HepG2 (cell line): ENCODE measurements around the gene CYBB. TPM values are rescaled to one million over a fixed set of nuclear protein-coding genes. Genes with fewer than 3 reads are reported as not detected.

ENCODE experiments used
- ATAC-seq: fragments of 200-7000 bp; cut with Tn5 transposase; 3 replicates; pipeline ENCODE4 v1.9.1; 2020; ENCODE audit warnings: mild to moderate bottlenecking, moderate library complexity
- BruUV-seq: library from RNA; stranded (reverse); fragments of 400-500 nt; replicated peaks from 2 replicates; lab custom pipeline; 2021; lab: Mats Ljungman, UMichigan
- CTCF ChIA-PET: fragments of 300-600 bp; formaldehyde crosslinking; extraction: SDS; loops from one replicate; lab custom pipeline; 2021; ENCODE audit warnings: low total read pairs, inconsistent platforms, low intra/inter-chr PET ratio; lab: Yijun Ruan, JAX
- POLR2A ChIA-PET: fragments of 350-600 bp; sonication (Branson Sonifier 250); formaldehyde crosslinking; loops from one replicate; lab custom pipeline; 2020; ENCODE audit warnings: antibody characterized with exemption, inconsistent platforms; lab: Yijun Ruan, JAX
- DNase-seq: peaks from one replicate; pipeline ENCODE4 v3.0.0-alpha.2; 2015; ENCODE audit warnings: low spot score
- FAIRE-seq: peaks from 3 replicates; lab custom pipeline; 2011; peaks lifted over from hg19 to GRCh38; lab: Jason Lieb, UNC
- H2AFZ ChIP-seq: one replicate; pipeline ENCODE4 v1.6.1; 2011; ENCODE audit warnings: low read length, inconsistent platforms
- H3K27ac ChIP-seq: fragments of 300-600 bp; 3 replicates; pipeline ENCODE4 v1.8.0; 2011; ENCODE audit warnings: mixed run types, mild to moderate bottlenecking, mixed read lengths, low read length, inconsistent platforms; ENCODE audit not compliant: insufficient read depth; ENCODE audit errors: extremely low read length
- H3K27me3 ChIP-seq, 2 experiments: fragments of 200-600 bp in 1 of 2; 2 replicates in 1 of 2; 3 replicates in 1 of 2; pipeline versions ENCODE4 v1.6.0 to v1.8.0; 2011; ENCODE audit warnings: low read length in 2 of 2, mild to moderate bottlenecking in 2 of 2, moderate library complexity in 2 of 2, inconsistent platforms in 1 of 2; ENCODE audit not compliant: insufficient read depth in 2 of 2, control insufficient read depth in 1 of 2
- H3K36me3 ChIP-seq, 2 experiments: fragments of 200-600 bp in 1 of 2; replicated peaks in 1 of 2; 2 replicates in 1 of 2; 3 replicates in 1 of 2; pipeline versions ENCODE4 v1.5.1 to v1.8.0; 2011; ENCODE audit warnings: low read length in 2 of 2, inconsistent platforms in 1 of 2; ENCODE audit not compliant: insufficient read depth in 2 of 2, control insufficient read depth in 1 of 2
- H3K4me1 ChIP-seq: 2 replicates; pipeline ENCODE4 v1.5.1; 2012; ENCODE audit warnings: low read length, inconsistent platforms; ENCODE audit not compliant: insufficient read depth
- H3K4me2 ChIP-seq: 2 replicates; pipeline ENCODE4 v1.6.0; 2011; ENCODE audit warnings: low read depth, low read length, inconsistent platforms
- H3K4me3 ChIP-seq, 3 experiments: fragments of 200-600 bp in 1 of 3; sonication (generic), shearing (Covaris generic) in 1 of 3; replicated peaks in 1 of 3; 2 replicates each; pipeline ENCODE4 v1.5.1; 2011 to 2016; ENCODE audit warnings: low read length in 3 of 3, inconsistent platforms in 2 of 3, low read depth in 2 of 3, mild to moderate bottlenecking in 2 of 3, control low read depth in 1 of 3, mixed read lengths in 1 of 3; ENCODE audit not compliant: insufficient read depth in 1 of 3
- H3K79me2 ChIP-seq: one replicate; pipeline ENCODE4 v1.6.1; 2011; ENCODE audit warnings: low read length, inconsistent platforms; ENCODE audit not compliant: insufficient read depth
- H3K9ac ChIP-seq: 2 replicates; pipeline ENCODE4 v1.6.0; 2011; ENCODE audit warnings: mild to moderate bottlenecking, low read depth, low read length, inconsistent platforms; ENCODE audit not compliant: insufficient read depth
- H3K9me3 ChIP-seq: 2 replicates; pipeline ENCODE4 v1.5.1; 2012; ENCODE audit warnings: mild to moderate bottlenecking, low read length
- H4K20me1 ChIP-seq: 2 replicates; pipeline ENCODE4 v1.6.0; 2011; ENCODE audit warnings: inconsistent platforms, mild to moderate bottlenecking, low read length, moderate library complexity; ENCODE audit not compliant: insufficient read depth
- KLF16 ChIP-seq, 2 experiments: sonication (generic) in 1 of 2; formaldehyde crosslinking in 1 of 2; IDR thresholded peaks; 2 replicates each; pipeline versions ENCODE4 v1.6.1 to v1.8.0; 2016 to 2023; ENCODE audit warnings: missing genetic modification reagents in 2 of 2, missing compliant biosample characterization in 1 of 2
- MIER3 ChIP-seq: IDR thresholded peaks from 2 replicates; pipeline ENCODE4 v1.6.1; 2016; ENCODE audit warnings: missing compliant biosample characterization, borderline replicate concordance
- TCF12 ChIP-seq, 2 experiments: fragments of 450-650 bp in 1 of 2; sonication (generic) in 1 of 2; formaldehyde crosslinking in 1 of 2; IDR thresholded peaks; 2 replicates each; pipeline versions ENCODE4 v1.6.1 to v1.8.0; 2017 to 2022; ENCODE audit warnings: antibody characterized with exemption in 1 of 2, mild to moderate bottlenecking in 1 of 2, missing genetic modification reagents in 1 of 2, moderate library complexity in 1 of 2
- YY1 ChIP-seq: IDR thresholded peaks from 2 replicates; pipeline ENCODE4 v1.6.1; 2011; ENCODE audit warnings: low read length, low read depth, moderate library complexity, mild to moderate bottlenecking; ENCODE audit not compliant: insufficient read depth, insufficient replicate concordance
- ZFP37 ChIP-seq: sonication (generic); formaldehyde crosslinking; IDR thresholded peaks from 2 replicates; pipeline ENCODE4 v1.4.0; 2020; ENCODE audit warnings: missing genetic modification reagents, borderline replicate concordance
- ZFP82 ChIP-seq: sonication (generic); formaldehyde crosslinking; IDR thresholded peaks from 2 replicates; pipeline ENCODE4 v1.5.1; 2020; ENCODE audit warnings: mild to moderate bottlenecking, missing genetic modification reagents, borderline replicate concordance
- ZNF292 ChIP-seq: sonication (generic); formaldehyde crosslinking; IDR thresholded peaks from 2 replicates; pipeline ENCODE4 v1.8.1; 2022; ENCODE audit warnings: mild to moderate bottlenecking, low read depth, missing genetic modification reagents, borderline replicate concordance
- ZNF746 ChIP-seq: sonication (generic); formaldehyde crosslinking; IDR thresholded peaks from 2 replicates; pipeline ENCODE4 v1.8.0; 2022; ENCODE audit warnings: mild to moderate bottlenecking, missing genetic modification reagents
- ZSCAN22 ChIP-seq: sonication (generic); formaldehyde crosslinking; IDR thresholded peaks from 2 replicates; pipeline ENCODE4 v1.4.0; 2020; ENCODE audit warnings: mild to moderate bottlenecking, missing genetic modification reagents
- in situ Hi-C: cut with HindIII; loops from 2 replicates; pipeline ENCODE4 v1.10.0; 2017; ENCODE audit warnings: low pct_unique_long_range_greater_than_20kb; ENCODE audit not compliant: extremely low pct_ligation_motif_present
- intact Hi-C: fragments of 100-400 bp; cut with micrococcal nuclease; formaldehyde crosslinking; loops from one replicate; pipeline ENCODE4 v1.10.0; 2022; ENCODE audit not compliant: unreplicated experiment
- polyA plus RNA-seq, 8 experiments: library from polyadenylated mRNA; depleted of rRNA in 3 of 8; stranded (reverse) in 7 of 8; unstranded in 1 of 8; fragments of >200 nt; fragmentation: Illumina TruSeq in 4 of 8; extraction: Trizol in 4 of 8; gene quantifications; 2 replicates each; pipeline versions ENCODE4 v1.2.1 to v1.2.3, GENCODE V29; 2011 to 2016; ENCODE audit warnings: low read depth in 4 of 8, missing spikeins in 1 of 8, mixed read lengths in 1 of 8; ENCODE audit not compliant: insufficient read depth in 1 of 8
- total RNA-seq, 5 experiments: library from RNA; depleted of rRNA; stranded (reverse); fragments of >200 nt; fragmentation: Illumina TruSeq; extraction: Trizol; gene quantifications; 2 replicates each; pipeline ENCODE4 v1.2.3, GENCODE V29; 2016; ENCODE audit warnings: low read depth in 1 of 5
- TF ChIP-seq, protein P1 (sequence below): fragments of 450-650 bp; IDR thresholded peaks from 2 replicates; pipeline ENCODE4 v1.6.1; 2017

Gene CYBB
- total and polyA plus RNA-seq, 2 of the 13 experiments (the other 11 are each of a cell fraction or from before 2014, with no cell fraction given): not detected

DNA sequence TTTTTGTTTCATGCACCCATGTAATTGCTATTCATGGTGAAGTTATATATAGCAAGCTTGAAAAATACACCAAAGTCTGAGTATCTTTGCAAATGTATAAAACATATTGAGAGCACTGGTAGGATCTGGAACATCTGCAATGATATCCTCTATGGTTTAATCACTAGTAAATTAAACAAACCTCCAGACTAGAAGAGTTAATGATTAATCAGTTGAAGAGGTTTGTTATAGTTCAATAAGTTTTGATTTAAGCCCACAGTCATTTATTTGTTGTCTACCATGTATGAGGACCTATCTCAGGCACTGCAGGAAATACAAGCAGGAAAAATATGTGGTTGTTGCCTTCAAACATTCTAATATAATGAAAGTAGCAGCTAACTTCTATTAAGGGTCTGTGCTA is 16.5 kb downstream of the CYBB start:
- H3K4me3 ChIP-seq: no peak overlapping the region
- H3K9me3 ChIP-seq: no peaks in the 10 kb centered on the region
- H3K27me3 ChIP-seq: no peaks in the 10 kb centered on the region
- FAIRE-seq (no peak), ATAC-seq (no peak), DNase-seq (no peak)
- H3K9ac ChIP-seq: no peak overlapping the region
- no peaks in the 10 kb centered on the region for H3K36me3 ChIP-seq
- no TSS peak for BruUV-seq
- no peak overlapping the region for H2AFZ ChIP-seq
- in situ Hi-C loops: no loop called here
- no peaks in the 10 kb centered on the region for H3K4me1 ChIP-seq
- TF ChIP-seq ZSCAN22 (CRISPR knock-in tag) (no peak), ZFP37 (no peak), KLF16 (CRISPR knock-in tag; IDR thresholded peaks at IDR 0.05) (no peak), TCF12 (IDR thresholded peaks at IDR 0.05) (no peak), TCF12 (CRISPR knock-in tag; IDR thresholded peaks at IDR 0.05) (no peak), ZNF746 (CRISPR knock-in tag) (no peak), MIER3 (CRISPR knock-in tag) (no peak)
- TF ChIP-seq, protein P1, sequence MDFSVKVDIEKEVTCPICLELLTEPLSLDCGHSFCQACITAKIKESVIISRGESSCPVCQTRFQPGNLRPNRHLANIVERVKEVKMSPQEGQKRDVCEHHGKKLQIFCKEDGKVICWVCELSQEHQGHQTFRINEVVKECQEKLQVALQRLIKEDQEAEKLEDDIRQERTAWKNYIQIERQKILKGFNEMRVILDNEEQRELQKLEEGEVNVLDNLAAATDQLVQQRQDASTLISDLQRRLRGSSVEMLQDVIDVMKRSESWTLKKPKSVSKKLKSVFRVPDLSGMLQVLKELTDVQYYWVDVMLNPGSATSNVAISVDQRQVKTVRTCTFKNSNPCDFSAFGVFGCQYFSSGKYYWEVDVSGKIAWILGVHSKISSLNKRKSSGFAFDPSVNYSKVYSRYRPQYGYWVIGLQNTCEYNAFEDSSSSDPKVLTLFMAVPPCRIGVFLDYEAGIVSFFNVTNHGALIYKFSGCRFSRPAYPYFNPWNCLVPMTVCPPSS: no peak
- intact Hi-C loops: no loop called here
- H4K20me1 ChIP-seq: no peaks in the 10 kb centered on the region
- H3K79me2 ChIP-seq: no peaks in the 10 kb centered on the region
- H3K4me2 ChIP-seq: no peak overlapping the region
- H3K27ac ChIP-seq: no peak overlapping the region
- ChIA-PET CTCF (no interaction called here), POLR2A (no interaction called here)

DNA sequence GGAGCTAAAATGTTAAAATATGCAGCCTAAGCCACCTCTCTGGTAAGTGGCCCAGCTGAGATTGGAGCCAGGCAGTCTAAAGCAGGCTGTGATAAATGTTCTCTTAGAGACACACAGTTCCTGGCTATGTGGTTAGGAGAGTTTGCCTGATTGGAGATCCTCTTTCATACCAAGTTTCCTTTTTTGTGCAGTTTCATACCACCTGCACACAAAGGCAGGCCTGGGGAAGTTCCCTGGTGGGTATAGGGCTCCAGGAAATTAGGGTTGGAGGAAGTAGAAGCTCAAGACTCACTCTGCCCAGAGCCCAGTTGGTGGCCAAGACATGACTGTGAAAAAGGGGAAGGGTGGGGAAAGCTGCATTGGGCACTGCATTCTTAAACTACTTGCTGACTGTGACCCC is 16.9 kb downstream of the CYBB start:
- Histone ChIP-seq H3K27me3 (no peaks in the 10 kb centered on the region), H3K4me2 (no peak overlapping the region), H3K9ac (no peak overlapping the region), H3K4me1 (no peaks in the 10 kb centered on the region), H3K9me3 (no peaks in the 10 kb centered on the region), H2AFZ (no peak overlapping the region), H3K4me3 (no peak overlapping the region), H4K20me1 (no peaks in the 10 kb centered on the region), H3K36me3 (no peaks in the 10 kb centered on the region)
- CTCF ChIA-PET: no interaction called here
- in situ Hi-C loops: no loop called here
- ATAC-seq (no peak), DNase-seq (no peak), FAIRE-seq (no peak)
- POLR2A ChIA-PET: no interaction called here
- no TSS peak for BruUV-seq
- TF ChIP-seq YY1: no peak
- TF ChIP-seq ZFP82 (CRISPR knock-in tag): no peak
- no peak for TF ChIP-seq ZNF292 (CRISPR knock-in tag)
- TF ChIP-seq, all 625 proteins: peak for 0
- intact Hi-C loops: no loop called here
- Histone ChIP-seq H3K79me2 (no peaks in the 10 kb centered on the region), H3K27ac (no peak overlapping the region)
